ENCODE results near the gene DOCK3. TPM values are rescaled to one million over a fixed set of nuclear protein-coding genes. Genes with fewer than 3 reads are reported as not detected.

DOCK3 gene
- total RNA-seq, 1 donor from 2014 or later, result 10.0 TPM

GRCh38 chr3:51282931-51283330, 608.2 kb downstream of the DOCK3 start:
- peaks cover 4% of the 10 kb centered on the region for H3K4me1 Mint-ChIP-seq (ENCODE audit: low read depth)
- H3K27ac Mint-ChIP-seq, result no peak overlapping the region
- peaks cover 26% of the 10 kb centered on the region for H3K36me3 Mint-ChIP-seq (ENCODE audit: insufficient read depth)
- no peak for DNase-seq (ENCODE audit: low spot score, unreplicated experiment)
- H3K4me3 Mint-ChIP-seq (ENCODE audit: low read depth), result no peak overlapping the region
- peaks cover 19% of the 10 kb centered on the region for H3K9me3 Mint-ChIP-seq (ENCODE audit: low read depth)
- no peaks in the 10 kb centered on the region for H3K27me3 Mint-ChIP-seq
- TF ChIP-seq, protein P1, sequence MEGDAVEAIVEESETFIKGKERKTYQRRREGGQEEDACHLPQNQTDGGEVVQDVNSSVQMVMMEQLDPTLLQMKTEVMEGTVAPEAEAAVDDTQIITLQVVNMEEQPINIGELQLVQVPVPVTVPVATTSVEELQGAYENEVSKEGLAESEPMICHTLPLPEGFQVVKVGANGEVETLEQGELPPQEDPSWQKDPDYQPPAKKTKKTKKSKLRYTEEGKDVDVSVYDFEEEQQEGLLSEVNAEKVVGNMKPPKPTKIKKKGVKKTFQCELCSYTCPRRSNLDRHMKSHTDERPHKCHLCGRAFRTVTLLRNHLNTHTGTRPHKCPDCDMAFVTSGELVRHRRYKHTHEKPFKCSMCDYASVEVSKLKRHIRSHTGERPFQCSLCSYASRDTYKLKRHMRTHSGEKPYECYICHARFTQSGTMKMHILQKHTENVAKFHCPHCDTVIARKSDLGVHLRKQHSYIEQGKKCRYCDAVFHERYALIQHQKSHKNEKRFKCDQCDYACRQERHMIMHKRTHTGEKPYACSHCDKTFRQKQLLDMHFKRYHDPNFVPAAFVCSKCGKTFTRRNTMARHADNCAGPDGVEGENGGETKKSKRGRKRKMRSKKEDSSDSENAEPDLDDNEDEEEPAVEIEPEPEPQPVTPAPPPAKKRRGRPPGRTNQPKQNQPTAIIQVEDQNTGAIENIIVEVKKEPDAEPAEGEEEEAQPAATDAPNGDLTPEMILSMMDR (IDR thresholded peaks at IDR 0.05; ENCODE audit: unreplicated experiment), result no peak

- H3K27me3 Mint-ChIP-seq, result no peaks in the 10 kb centered on the region
- no peak overlapping the region for H3K27ac Mint-ChIP-seq
- TF ChIP-seq, protein P1 (IDR thresholded peaks at IDR 0.05; ENCODE audit: unreplicated experiment), result no peak
- no peak for DNase-seq (ENCODE audit: low spot score, unreplicated experiment)
- H3K36me3 Mint-ChIP-seq (ENCODE audit: insufficient read depth), result peaks cover 26% of the 10 kb centered on the region
- H3K4me1 Mint-ChIP-seq (ENCODE audit: low read depth), result peaks cover 4% of the 10 kb centered on the region
- H3K4me3 Mint-ChIP-seq (ENCODE audit: low read depth), result no peak overlapping the region
- H3K9me3 Mint-ChIP-seq (ENCODE audit: low read depth), result peaks cover 21% of the 10 kb centered on the region
These were observed 608.7 kb downstream of the DOCK3 start for GRCh38 chr3:51283421-51283820.

- TF ChIP-seq, protein P1 (IDR thresholded peaks at IDR 0.05; ENCODE audit: unreplicated experiment), result no peak
- H3K36me3 Mint-ChIP-seq (ENCODE audit: insufficient read depth), result peaks cover 10% of the 10 kb centered on the region
- no peaks in the 10 kb centered on the region for H3K27me3 Mint-ChIP-seq
- peaks cover 27% of the 10 kb centered on the region for H3K9me3 Mint-ChIP-seq (ENCODE audit: low read depth)
- DNase-seq (ENCODE audit: low spot score, unreplicated experiment), result no peak
- no peak overlapping the region for H3K27ac Mint-ChIP-seq
- H3K4me1 Mint-ChIP-seq (ENCODE audit: low read depth), result no peaks in the 10 kb centered on the region
- no peak overlapping the region for H3K4me3 Mint-ChIP-seq (ENCODE audit: low read depth)
These were observed 620.9 kb downstream of the DOCK3 start for GRCh38 chr3:51295625-51296024.

DNA sequence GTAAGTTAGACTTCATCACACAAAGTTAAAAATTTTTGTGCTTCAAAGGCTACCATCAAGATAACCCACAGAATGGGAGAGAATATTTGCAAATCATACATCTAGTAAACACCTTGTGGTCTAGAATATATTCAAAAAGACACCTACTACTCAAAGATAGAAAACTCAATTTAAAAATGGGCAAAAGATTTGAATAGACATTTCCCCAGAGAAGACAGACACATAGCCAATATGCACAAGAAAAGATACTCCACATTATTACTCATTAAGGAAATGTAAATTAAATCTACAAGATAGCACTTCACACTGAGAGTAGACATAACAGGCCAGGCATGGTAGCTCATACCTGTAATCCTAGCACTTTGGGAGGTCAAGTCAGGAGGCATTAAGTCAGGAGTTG, 622.6 kb downstream of the DOCK3 start:
- H3K4me1 Mint-ChIP-seq (ENCODE audit: low read depth), result no peaks in the 10 kb centered on the region
- no peak overlapping the region for H3K4me3 Mint-ChIP-seq (ENCODE audit: low read depth)
- peaks cover 28% of the 10 kb centered on the region for H3K9me3 Mint-ChIP-seq (ENCODE audit: low read depth)
- peaks cover 19% of the 10 kb centered on the region for H3K36me3 Mint-ChIP-seq (ENCODE audit: insufficient read depth)
- TF ChIP-seq, protein P1 (IDR thresholded peaks at IDR 0.05; ENCODE audit: unreplicated experiment), result no peak
- H3K27ac Mint-ChIP-seq, result no peak overlapping the region
- DNase-seq (ENCODE audit: low spot score, unreplicated experiment), result no peak
- H3K27me3 Mint-ChIP-seq, result no peaks in the 10 kb centered on the region

GRCh38 chr3:51304230-51304629, 629.5 kb downstream of the DOCK3 start:
- no peak for DNase-seq (ENCODE audit: low spot score, unreplicated experiment)
- Mint-ChIP-seq H3K27ac (no peak overlapping the region), H3K36me3 (ENCODE audit: insufficient read depth) (peaks cover 31% of the 10 kb centered on the region), H3K4me3 (ENCODE audit: low read depth) (no peak overlapping the region), H3K9me3 (ENCODE audit: low read depth) (peaks cover 41% of the 10 kb centered on the region), H3K27me3 (no peaks in the 10 kb centered on the region), H3K4me1 (ENCODE audit: low read depth) (peaks cover 13% of the 10 kb centered on the region)
- TF ChIP-seq, protein P1 (IDR thresholded peaks at IDR 0.05; ENCODE audit: unreplicated experiment), result no peak
